K562 (cell line): Measurements from ENCODE around the gene MEF2D. TPM values are rescaled to one million over a fixed set of nuclear protein-coding genes. Genes with fewer than 3 reads are reported as not detected.

Source experiments
- KLF6 ChIP-seq: fragments of 250-450 bp; sonication (Bioruptor Pico); IDR thresholded peaks from 2 replicates; pipeline ENCODE4 v1.4.0; 2020; ENCODE audit warnings: mild to moderate bottlenecking, moderate library complexity, borderline replicate concordance
- MAFK ChIP-seq: IDR thresholded peaks from 2 replicates; pipeline ENCODE4 v1.6.1; 2011; ENCODE audit warnings: low read length, improper control_type of control experiment
- MAZ ChIP-seq, 2 experiments: fragments of 450-650 bp in 1 of 2; sonication (generic) in 1 of 2; formaldehyde crosslinking; IDR thresholded peaks in 1 of 2; conservative IDR thresholded peaks in 1 of 2; 2 replicates each; pipeline versions ENCODE4 v1.4.0 to v1.5.0; 2020; ENCODE audit warnings: mild to moderate bottlenecking in 1 of 2, missing genetic modification reagents in 1 of 2
- SMARCE1 ChIP-seq: fragments of 450-650 bp; IDR thresholded peaks from 2 replicates; pipeline ENCODE4 v1.7.1; 2016; ENCODE audit warnings: mild to moderate bottlenecking
- SRSF9 ChIP-seq: fragments of 200-400 bp; formaldehyde crosslinking; IDR thresholded peaks from 2 replicates; pipeline ENCODE4 v1.6.1; 2017; ENCODE audit warnings: low read depth, low read length, borderline replicate concordance
- TAF1 ChIP-seq: IDR thresholded peaks from 2 replicates; pipeline ENCODE4 v1.6.1; 2011; ENCODE audit warnings: mild to moderate bottlenecking, low read length, moderate library complexity; ENCODE audit not compliant: insufficient read depth, control insufficient read depth, severe bottlenecking; ENCODE audit errors: extremely low read depth
- TOE1 ChIP-seq, 2 experiments: fragments of 450-650 bp in 1 of 2; sonication (generic) in 1 of 2; formaldehyde crosslinking in 1 of 2; IDR thresholded peaks; 2 replicates each; pipeline versions ENCODE4 v1.7.1 to v1.8.0; 2016 to 2022; ENCODE audit warnings: borderline replicate concordance in 2 of 2, mild to moderate bottlenecking in 2 of 2, antibody characterized with exemption in 1 of 2, inconsistent platforms in 1 of 2, low read depth in 1 of 2, missing genetic modification reagents in 1 of 2, moderate library complexity in 1 of 2
- ZC3H4 ChIP-seq: sonication (generic); formaldehyde crosslinking; IDR thresholded peaks from 2 replicates; pipeline ENCODE4 v1.9.0; 2021; ENCODE audit warnings: missing genetic modification reagents, borderline replicate concordance
- ZNF717 ChIP-seq: fragments of 250-450 bp; sonication (Bioruptor Pico); IDR thresholded peaks from 2 replicates; pipeline ENCODE4 v1.5.0; 2021
- ZNF785 ChIP-seq: fragments of 250-450 bp; sonication (Bioruptor Pico); IDR thresholded peaks from 2 replicates; pipeline ENCODE4 v1.4.0; 2020; ENCODE audit warnings: mild to moderate bottlenecking
- polyA plus RNA-seq, 8 experiments: library from polyadenylated mRNA; depleted of rRNA in 4 of 8; stranded (reverse) in 5 of 8; unstranded in 3 of 8; fragments of >200 nt; fragmentation: Nextera tagmentation in 2 of 8; fragmentation: Illumina TruSeq in 1 of 8; extraction: Ambion mirVana in 2 of 8; extraction: Trizol in 1 of 8; gene quantifications; 2 replicates each; pipeline versions ENCODE4 v1.2.1 to v1.2.3, GENCODE V29; 2011 to 2014; ENCODE audit warnings: inconsistent platforms in 1 of 8, missing spikeins in 1 of 8
- total RNA-seq, 7 experiments: library from RNA; depleted of rRNA in 6 of 7; stranded (reverse); fragments of >200 nt in 6 of 7; fragmentation: Illumina TruSeq in 2 of 7; extraction: Trizol in 2 of 7; gene quantifications; 2 replicates each; pipeline versions ENCODE4 v1.2.1 to v1.2.3, GENCODE V29; 2011 to 2021; ENCODE audit warnings: low replicate concordance in 1 of 7
- TF ChIP-seq, protein P1 (sequence below): fragments of 450-650 bp; IDR thresholded peaks from 2 replicates; pipeline ENCODE4 v1.6.1; 2016; ENCODE audit warnings: low read depth, mild to moderate bottlenecking, moderate library complexity
- TF ChIP-seq, protein P2 (sequence below): fragments of 250-450 bp; sonication (Bioruptor Pico); IDR thresholded peaks from 2 replicates; pipeline ENCODE4 v1.8.0; 2021; ENCODE audit warnings: borderline replicate concordance, mild to moderate bottlenecking, moderate library complexity; ENCODE audit not compliant: poor library complexity, severe bottlenecking
- TF ChIP-seq, protein P3 (sequence below): fragments of 250-450 bp; sonication (Bioruptor Pico); IDR thresholded peaks from 2 replicates; pipeline ENCODE4 v1.5.0; 2020; ENCODE audit warnings: mild to moderate bottlenecking
- TF ChIP-seq, protein P4 (sequence below): fragments of 450-650 bp; formaldehyde crosslinking; IDR thresholded peaks from 2 replicates; pipeline ENCODE4 v1.4.0; 2022; ENCODE audit warnings: missing genetic modification characterization
- TF ChIP-seq, protein P5 (sequence below): fragments of 450-650 bp; formaldehyde crosslinking; IDR thresholded peaks from 2 replicates; pipeline ENCODE4 v1.4.0; 2020; ENCODE audit warnings: mild to moderate bottlenecking
- TF ChIP-seq, protein P6 (sequence below): fragments of 450-650 bp; formaldehyde crosslinking; IDR thresholded peaks from 2 replicates; pipeline ENCODE4 v1.4.0; 2020; ENCODE audit warnings: mild to moderate bottlenecking, mixed read lengths
- TF ChIP-seq, protein P7 (sequence below): sonication (generic); formaldehyde crosslinking; IDR thresholded peaks from 2 replicates; pipeline ENCODE4 v1.8.1; 2023; ENCODE audit warnings: mild to moderate bottlenecking, missing genetic modification reagents

Gene MEF2D
- total and polyA plus RNA-seq, 9 of the 15 experiments (the other 6 are each of a cell fraction or from before 2014, with no cell fraction given): 0.10 to 19.5 (median 2.6) TPM

DNA sequence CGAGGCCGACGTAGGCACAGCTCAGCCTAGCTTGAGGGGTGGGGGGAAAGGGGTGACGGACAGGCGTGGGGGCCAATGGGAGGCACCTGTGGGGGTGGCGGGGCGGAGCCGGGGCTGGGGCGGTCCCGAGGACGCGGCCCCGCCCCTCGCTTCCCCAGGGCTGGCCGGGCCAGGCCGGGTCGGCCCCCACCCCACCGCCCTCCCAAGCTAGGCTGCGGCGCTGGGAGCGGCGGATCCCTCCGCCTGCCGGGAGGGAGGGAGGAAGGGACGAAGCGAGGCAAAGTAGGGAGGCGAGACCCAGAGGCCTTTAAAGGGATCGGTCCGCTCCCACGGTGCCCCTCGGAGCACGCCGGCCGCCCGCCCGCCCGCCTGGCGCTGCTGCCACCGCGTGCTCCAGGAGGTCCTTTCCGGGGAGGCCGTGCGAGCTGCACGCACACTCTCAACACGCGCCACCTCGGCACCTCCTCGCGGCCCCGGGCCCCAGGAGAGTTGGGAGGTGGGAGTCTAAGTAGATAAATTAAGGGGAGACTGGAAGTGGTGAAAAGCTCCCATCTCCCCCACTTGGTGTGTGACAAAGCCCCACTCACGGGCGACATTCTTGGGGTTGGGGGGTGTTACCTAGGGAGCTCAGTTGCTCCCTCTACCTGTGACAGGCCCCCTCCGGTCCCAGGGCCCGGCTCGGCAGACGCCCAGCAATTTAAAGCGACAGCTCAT lies 375 bp upstream of the MEF2D start (continued):
- TF ChIP-seq, protein P1, sequence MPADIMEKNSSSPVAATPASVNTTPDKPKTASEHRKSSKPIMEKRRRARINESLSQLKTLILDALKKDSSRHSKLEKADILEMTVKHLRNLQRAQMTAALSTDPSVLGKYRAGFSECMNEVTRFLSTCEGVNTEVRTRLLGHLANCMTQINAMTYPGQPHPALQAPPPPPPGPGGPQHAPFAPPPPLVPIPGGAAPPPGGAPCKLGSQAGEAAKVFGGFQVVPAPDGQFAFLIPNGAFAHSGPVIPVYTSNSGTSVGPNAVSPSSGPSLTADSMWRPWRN: no peak; the same call in 1 of the 2 replicates
- TF ChIP-seq ZC3H4 (CRISPR knock-in tag) (peak; percentile 79; the same call in 1 of the 2 replicates), TOE1 (IDR thresholded peaks at IDR 0.05; ENCODE audit: borderline replicate concordance) (peak; percentile 74; the same call in 1 of the 2 replicates), TOE1 (CRISPR knock-in tag; IDR thresholded peaks at IDR 0.05; ENCODE audit: borderline replicate concordance, low read depth) (no peak), ZNF717 (CRISPR knock-in tag) (0 out of 2 replicates have a peak, but pooled peaks have one; percentile 45), TAF1 (peak; percentile 34), SRSF9 (no peak), MAZ (CRISPR knock-in tag; conservative IDR thresholded peaks at IDR 0.05 in 1 of 2, IDR thresholded peaks at IDR 0.05 in 1 of 2) (peak; percentile 99), KLF6 (CRISPR knock-in tag) (no peak; the same call in 1 of the 2 replicates), MAFK (peak; percentile 28; the same call in 1 of the 2 replicates), ZNF785 (no peak), SMARCE1 (no peak)
- TF ChIP-seq, protein P2, sequence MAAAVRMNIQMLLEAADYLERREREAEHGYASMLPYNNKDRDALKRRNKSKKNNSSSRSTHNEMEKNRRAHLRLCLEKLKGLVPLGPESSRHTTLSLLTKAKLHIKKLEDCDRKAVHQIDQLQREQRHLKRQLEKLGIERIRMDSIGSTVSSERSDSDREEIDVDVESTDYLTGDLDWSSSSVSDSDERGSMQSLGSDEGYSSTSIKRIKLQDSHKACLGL: no peak
- TF ChIP-seq, protein P3, sequence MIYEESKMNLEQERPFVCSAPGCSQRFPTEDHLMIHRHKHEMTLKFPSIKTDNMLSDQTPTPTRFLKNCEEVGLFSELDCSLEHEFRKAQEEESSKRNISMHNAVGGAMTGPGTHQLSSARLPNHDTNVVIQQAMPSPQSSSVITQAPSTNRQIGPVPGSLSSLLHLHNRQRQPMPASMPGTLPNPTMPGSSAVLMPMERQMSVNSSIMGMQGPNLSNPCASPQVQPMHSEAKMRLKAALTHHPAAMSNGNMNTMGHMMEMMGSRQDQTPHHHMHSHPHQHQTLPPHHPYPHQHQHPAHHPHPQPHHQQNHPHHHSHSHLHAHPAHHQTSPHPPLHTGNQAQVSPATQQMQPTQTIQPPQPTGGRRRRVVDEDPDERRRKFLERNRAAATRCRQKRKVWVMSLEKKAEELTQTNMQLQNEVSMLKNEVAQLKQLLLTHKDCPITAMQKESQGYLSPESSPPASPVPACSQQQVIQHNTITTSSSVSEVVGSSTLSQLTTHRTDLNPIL (CRISPR knock-in tag): no peak
- TF ChIP-seq, protein P4, sequence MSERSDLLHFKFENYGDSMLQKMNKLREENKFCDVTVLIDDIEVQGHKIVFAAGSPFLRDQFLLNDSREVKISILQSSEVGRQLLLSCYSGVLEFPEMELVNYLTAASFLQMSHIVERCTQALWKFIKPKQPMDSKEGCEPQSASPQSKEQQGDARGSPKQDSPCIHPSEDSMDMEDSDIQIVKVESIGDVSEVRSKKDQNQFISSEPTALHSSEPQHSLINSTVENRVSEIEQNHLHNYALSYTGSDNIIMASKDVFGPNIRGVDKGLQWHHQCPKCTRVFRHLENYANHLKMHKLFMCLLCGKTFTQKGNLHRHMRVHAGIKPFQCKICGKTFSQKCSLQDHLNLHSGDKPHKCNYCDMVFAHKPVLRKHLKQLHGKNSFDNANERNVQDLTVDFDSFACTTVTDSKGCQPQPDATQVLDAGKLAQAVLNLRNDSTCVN: peak; percentile 62; the same call in 1 of the 2 replicates
- TF ChIP-seq, protein P5, sequence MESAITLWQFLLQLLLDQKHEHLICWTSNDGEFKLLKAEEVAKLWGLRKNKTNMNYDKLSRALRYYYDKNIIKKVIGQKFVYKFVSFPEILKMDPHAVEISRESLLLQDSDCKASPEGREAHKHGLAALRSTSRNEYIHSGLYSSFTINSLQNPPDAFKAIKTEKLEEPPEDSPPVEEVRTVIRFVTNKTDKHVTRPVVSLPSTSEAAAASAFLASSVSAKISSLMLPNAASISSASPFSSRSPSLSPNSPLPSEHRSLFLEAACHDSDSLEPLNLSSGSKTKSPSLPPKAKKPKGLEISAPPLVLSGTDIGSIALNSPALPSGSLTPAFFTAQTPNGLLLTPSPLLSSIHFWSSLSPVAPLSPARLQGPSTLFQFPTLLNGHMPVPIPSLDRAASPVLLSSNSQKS (CRISPR knock-in tag): no peak
- TF ChIP-seq, protein P6, sequence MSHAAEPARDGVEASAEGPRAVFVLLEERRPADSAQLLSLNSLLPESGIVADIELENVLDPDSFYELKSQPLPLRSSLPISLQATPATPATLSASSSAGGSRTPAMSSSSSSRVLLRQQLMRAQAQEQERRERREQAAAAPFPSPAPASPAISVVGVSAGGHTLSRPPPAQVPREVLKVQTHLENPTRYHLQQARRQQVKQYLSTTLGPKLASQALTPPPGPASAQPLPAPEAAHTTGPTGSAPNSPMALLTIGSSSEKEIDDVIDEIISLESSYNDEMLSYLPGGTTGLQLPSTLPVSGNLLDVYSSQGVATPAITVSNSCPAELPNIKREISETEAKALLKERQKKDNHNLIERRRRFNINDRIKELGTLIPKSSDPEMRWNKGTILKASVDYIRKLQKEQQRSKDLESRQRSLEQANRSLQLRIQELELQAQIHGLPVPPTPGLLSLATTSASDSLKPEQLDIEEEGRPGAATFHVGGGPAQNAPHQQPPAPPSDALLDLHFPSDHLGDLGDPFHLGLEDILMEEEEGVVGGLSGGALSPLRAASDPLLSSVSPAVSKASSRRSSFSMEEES (CRISPR knock-in tag): no peak
- TF ChIP-seq, protein P7, sequence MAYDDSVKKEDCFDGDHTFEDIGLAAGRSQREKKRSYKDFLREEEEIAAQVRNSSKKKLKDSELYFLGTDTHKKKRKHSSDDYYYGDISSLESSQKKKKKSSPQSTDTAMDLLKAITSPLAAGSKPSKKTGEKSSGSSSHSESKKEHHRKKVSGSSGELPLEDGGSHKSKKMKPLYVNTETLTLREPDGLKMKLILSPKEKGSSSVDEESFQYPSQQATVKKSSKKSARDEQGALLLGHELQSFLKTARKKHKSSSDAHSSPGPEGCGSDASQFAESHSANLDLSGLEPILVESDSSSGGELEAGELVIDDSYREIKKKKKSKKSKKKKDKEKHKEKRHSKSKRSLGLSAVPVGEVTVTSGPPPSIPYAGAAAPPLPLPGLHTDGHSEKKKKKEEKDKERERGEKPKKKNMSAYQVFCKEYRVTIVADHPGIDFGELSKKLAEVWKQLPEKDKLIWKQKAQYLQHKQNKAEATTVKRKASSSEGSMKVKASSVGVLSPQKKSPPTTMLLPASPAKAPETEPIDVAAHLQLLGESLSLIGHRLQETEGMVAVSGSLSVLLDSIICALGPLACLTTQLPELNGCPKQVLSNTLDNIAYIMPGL: peak; percentile 85
